ENCODE results near the gene SENP3. TPM values are rescaled to one million over a fixed set of nuclear protein-coding genes. Genes with fewer than 3 reads are reported as not detected.

SENP3 gene
- total and polyA plus RNA-seq, 2 donors (not counting 3 experiments of a cell fraction or from before 2014, with no cell fraction given), result 63.4 to 96.5 TPM

DNA sequence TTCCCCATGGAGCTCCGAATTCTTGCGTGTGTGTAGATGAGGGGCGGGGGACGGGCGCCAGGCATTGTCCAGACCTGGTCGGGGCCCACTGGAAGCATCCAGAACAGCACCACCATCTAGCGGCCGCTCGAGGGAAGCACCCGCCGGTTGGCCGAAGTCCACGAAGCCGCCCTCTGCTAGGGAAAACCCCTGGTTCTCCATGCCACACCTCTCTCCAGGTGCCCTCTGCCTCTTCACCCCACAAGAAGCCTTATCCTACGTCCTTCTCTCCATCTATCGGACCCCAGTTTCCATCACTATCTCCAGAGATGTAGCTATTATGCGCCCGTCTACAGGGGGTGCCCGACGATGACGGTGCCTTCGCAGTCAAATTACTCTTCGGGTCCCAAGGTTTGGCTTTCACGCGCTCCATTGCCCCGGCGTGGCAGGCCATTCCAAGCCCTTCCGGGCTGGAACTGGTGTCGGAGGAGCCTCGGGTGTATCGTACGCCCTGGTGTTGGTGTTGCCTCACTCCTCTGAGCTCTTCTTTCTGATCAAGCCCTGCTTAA is 617 bp upstream of the SENP3 start:
- Histone ChIP-seq H3K79me2 (ENCODE audit: control insufficient read depth, insufficient read depth, low read length) (peaks cover 39% of the 10 kb centered on the region), H2AFZ (ENCODE audit: low read depth, low read length) (peak overlapping the region; percentile 83), H3K9ac (replicated peaks; ENCODE audit: extremely low read depth, insufficient read depth, low read length) (peak overlapping the region; percentile 67), H3K27me3 (ENCODE audit: control insufficient read depth in 2 of 2, insufficient read depth in 2 of 2, low read length in 2 of 2) (no peaks in the 10 kb centered on the region), H3K9me1 (replicated peaks; ENCODE audit: control insufficient read depth, extremely low read depth, insufficient read depth, low read length) (no peaks in the 10 kb centered on the region), H3K9me3 (replicated peaks; ENCODE audit: control insufficient read depth, insufficient read depth, low read length) (no peaks in the 10 kb centered on the region), H3K27ac (ENCODE audit: insufficient read depth, low read depth, low read length) (peak overlapping the region; percentile 60), H3K36me3 (ENCODE audit: control insufficient read depth in 2 of 2, extremely low read depth in 1 of 2, insufficient read depth in 2 of 2, low read length in 2 of 2) (peaks cover 8 to 12% of the 10 kb centered on the region in 2 experiments), H3K4me1 (ENCODE audit: control insufficient read depth, extremely low read depth, insufficient read depth, low read length) (peaks cover 36% of the 10 kb centered on the region), H4K20me1 (replicated peaks; ENCODE audit: control insufficient read depth, extremely low read depth, insufficient read depth, low read length) (no peaks in the 10 kb centered on the region), H3K4me3 (replicated peaks in 1 of 3; ENCODE audit: insufficient read depth in 1 of 3, low read depth in 1 of 3, low read length in 3 of 3) (peak overlapping the region; percentile 58 to 80 (median 62)), H3K4me2 (ENCODE audit: insufficient read depth, low read length) (peak overlapping the region; percentile 86)
- intact Hi-C loops (cut with micrococcal nuclease), result loop anchor here (1.0 to 2.0 kb wide), 11 partner anchors 11 to 237 kb away; partner anchors contain the start of genes FXR2, PLSCR3, POLR2A and TMEM256
- dilution Hi-C loops (cut with MboI; ENCODE audit: extremely low pct_ligation_motif_present, low sequenced_read_pairs), result no loop called here
- BruUV-seq (replicated peaks), result TSS peak; percentile 71
- peak; percentile 86 for DNase-seq (ENCODE audit: low read depth, low spot score)
- POLR2A ChIA-PET, result interaction anchor here (0.7 to 1.1 kb wide), 4 partner anchors 47 to 239 kb away, joined by 3 to 14 read pairs (median 3); partner anchors contain the start of gene TMEM256
- TF ChIP-seq POLR2AphosphoS5 (IDR thresholded peaks at IDR 0.05; ENCODE audit: insufficient read depth, low read depth, low read length) (peak; percentile 41), EZH2 (IDR thresholded peaks at IDR 0.05; ENCODE audit: borderline replicate concordance, low read depth, low read length, severe bottlenecking) (no peak)
- TF ChIP-seq, protein P1, sequence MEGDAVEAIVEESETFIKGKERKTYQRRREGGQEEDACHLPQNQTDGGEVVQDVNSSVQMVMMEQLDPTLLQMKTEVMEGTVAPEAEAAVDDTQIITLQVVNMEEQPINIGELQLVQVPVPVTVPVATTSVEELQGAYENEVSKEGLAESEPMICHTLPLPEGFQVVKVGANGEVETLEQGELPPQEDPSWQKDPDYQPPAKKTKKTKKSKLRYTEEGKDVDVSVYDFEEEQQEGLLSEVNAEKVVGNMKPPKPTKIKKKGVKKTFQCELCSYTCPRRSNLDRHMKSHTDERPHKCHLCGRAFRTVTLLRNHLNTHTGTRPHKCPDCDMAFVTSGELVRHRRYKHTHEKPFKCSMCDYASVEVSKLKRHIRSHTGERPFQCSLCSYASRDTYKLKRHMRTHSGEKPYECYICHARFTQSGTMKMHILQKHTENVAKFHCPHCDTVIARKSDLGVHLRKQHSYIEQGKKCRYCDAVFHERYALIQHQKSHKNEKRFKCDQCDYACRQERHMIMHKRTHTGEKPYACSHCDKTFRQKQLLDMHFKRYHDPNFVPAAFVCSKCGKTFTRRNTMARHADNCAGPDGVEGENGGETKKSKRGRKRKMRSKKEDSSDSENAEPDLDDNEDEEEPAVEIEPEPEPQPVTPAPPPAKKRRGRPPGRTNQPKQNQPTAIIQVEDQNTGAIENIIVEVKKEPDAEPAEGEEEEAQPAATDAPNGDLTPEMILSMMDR (IDR thresholded peaks at IDR 0.05; ENCODE audit: extremely low read depth in 1 of 2, insufficient read depth in 1 of 2, low read depth in 1 of 2, low read length in 2 of 2), result peak; percentile 82 to 96
- peak; percentile 96 for FAIRE-seq
- CTCF ChIA-PET, result interaction anchor here (0.5 to 6.7 kb wide), 60 partner anchors 9 to 515 kb away, joined by 3 to 314 read pairs (median 5); partner anchors contain the start of genes CD68, CHRNB1, FGF11 and MPDU1

DNA sequence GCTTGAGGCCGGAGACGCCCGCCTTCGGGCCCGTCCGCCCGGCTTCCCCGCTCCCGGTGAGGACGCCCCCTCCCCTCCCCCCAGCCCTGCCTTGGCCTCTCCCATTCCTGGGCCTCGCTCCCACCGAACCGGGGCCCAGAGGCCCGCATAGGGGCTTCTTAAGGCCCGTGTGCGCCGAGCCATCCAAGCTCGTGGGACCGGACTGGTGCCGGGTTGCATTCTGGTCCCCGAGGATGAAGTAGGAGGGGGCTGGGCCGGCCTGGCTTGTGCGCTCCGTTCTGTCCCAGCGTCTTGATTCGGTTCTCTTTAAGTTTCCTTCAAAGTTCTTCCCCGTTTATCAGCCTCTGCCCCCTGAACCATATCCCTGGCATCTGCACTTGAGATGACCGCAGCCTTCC is 488 bp downstream of the SENP3 start:
- peak overlapping the region; percentile 82 for H3K4me2 ChIP-seq (ENCODE audit: insufficient read depth, low read length)
- H3K4me3 ChIP-seq (replicated peaks in 1 of 3; ENCODE audit: insufficient read depth in 1 of 3, low read depth in 1 of 3, low read length in 3 of 3), result peak overlapping the region; percentile 62 to 80 (median 70)
- no peaks in the 10 kb centered on the region for H3K9me3 ChIP-seq (replicated peaks; ENCODE audit: control insufficient read depth, insufficient read depth, low read length)
- H3K79me2 ChIP-seq (ENCODE audit: control insufficient read depth, insufficient read depth, low read length), result peaks cover 39% of the 10 kb centered on the region
- H3K9me1 ChIP-seq (replicated peaks; ENCODE audit: control insufficient read depth, extremely low read depth, insufficient read depth, low read length), result no peaks in the 10 kb centered on the region
- H2AFZ ChIP-seq (ENCODE audit: low read depth, low read length), result peak overlapping the region; percentile 34
- dilution Hi-C loops (cut with MboI; ENCODE audit: extremely low pct_ligation_motif_present, low sequenced_read_pairs), result no loop called here
- H3K27ac ChIP-seq (ENCODE audit: insufficient read depth, low read depth, low read length), result peak overlapping the region; percentile 35
- peaks cover 36% of the 10 kb centered on the region for H3K4me1 ChIP-seq (ENCODE audit: control insufficient read depth, extremely low read depth, insufficient read depth, low read length)
- intact Hi-C loops (cut with micrococcal nuclease), result no loop called here
- no peaks in the 10 kb centered on the region for H4K20me1 ChIP-seq (replicated peaks; ENCODE audit: control insufficient read depth, extremely low read depth, insufficient read depth, low read length)
- FAIRE-seq (peak; percentile 57), DNase-seq (ENCODE audit: low read depth, low spot score) (no peak)
- no TSS peak for BruUV-seq (replicated peaks)
- peaks cover 8 to 16% of the 10 kb centered on the region in 2 experiments for H3K36me3 ChIP-seq (ENCODE audit: control insufficient read depth in 2 of 2, extremely low read depth in 1 of 2, insufficient read depth in 2 of 2, low read length in 2 of 2)
- TF ChIP-seq, protein P2, sequence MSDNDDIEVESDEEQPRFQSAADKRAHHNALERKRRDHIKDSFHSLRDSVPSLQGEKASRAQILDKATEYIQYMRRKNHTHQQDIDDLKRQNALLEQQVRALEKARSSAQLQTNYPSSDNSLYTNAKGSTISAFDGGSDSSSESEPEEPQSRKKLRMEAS (IDR thresholded peaks at IDR 0.05; ENCODE audit: insufficient read depth, insufficient read length), result no peak
- TF ChIP-seq EZH2 (IDR thresholded peaks at IDR 0.05; ENCODE audit: borderline replicate concordance, low read depth, low read length, severe bottlenecking) (no peak), MYC (IDR thresholded peaks at IDR 0.05; ENCODE audit: low read depth, low read length) (no peak), POLR2A (IDR thresholded peaks at IDR 0.05; ENCODE audit: low read depth, low read length) (no peak), JUN (IDR thresholded peaks at IDR 0.05; ENCODE audit: borderline replicate concordance, insufficient read depth, insufficient read length, low read depth) (no peak), POLR2AphosphoS5 (IDR thresholded peaks at IDR 0.05; ENCODE audit: insufficient read depth, low read depth, low read length) (no peak), FOS (IDR thresholded peaks at IDR 0.05; ENCODE audit: borderline replicate concordance, insufficient read depth, low read length) (no peak), GATA2 (IDR thresholded peaks at IDR 0.05; ENCODE audit: insufficient read depth, insufficient read length, low read depth, low read length) (no peak)
- TF ChIP-seq, protein P1 (IDR thresholded peaks at IDR 0.05; ENCODE audit: extremely low read depth in 1 of 2, insufficient read depth in 1 of 2, low read depth in 1 of 2, low read length in 2 of 2), result no peak
- ChIA-PET CTCF (interaction anchor here (2.3 to 6.7 kb wide), 6 partner anchors 24 to 66 kb away, joined by 7 to 314 read pairs (median 45); partner anchors contain the start of gene SOX15), POLR2A (no interaction called here)
- peak overlapping the region; percentile 67 for H3K9ac ChIP-seq (replicated peaks; ENCODE audit: extremely low read depth, insufficient read depth, low read length)
- no peaks in the 10 kb centered on the region for H3K27me3 ChIP-seq (ENCODE audit: control insufficient read depth in 2 of 2, insufficient read depth in 2 of 2, low read length in 2 of 2)
